GM18868 (cell line): ENCODE data around the gene WWC2.

Source experiments
- ATAC-seq: cut with Tn5 transposase; IDR thresholded peaks from one replicate; pipeline ENCODE4 v1.9.1; 2021; ENCODE audit warnings: mild to moderate bottlenecking, moderate library complexity; ENCODE audit not compliant: unreplicated experiment

The WWC2 gene

DNA sequence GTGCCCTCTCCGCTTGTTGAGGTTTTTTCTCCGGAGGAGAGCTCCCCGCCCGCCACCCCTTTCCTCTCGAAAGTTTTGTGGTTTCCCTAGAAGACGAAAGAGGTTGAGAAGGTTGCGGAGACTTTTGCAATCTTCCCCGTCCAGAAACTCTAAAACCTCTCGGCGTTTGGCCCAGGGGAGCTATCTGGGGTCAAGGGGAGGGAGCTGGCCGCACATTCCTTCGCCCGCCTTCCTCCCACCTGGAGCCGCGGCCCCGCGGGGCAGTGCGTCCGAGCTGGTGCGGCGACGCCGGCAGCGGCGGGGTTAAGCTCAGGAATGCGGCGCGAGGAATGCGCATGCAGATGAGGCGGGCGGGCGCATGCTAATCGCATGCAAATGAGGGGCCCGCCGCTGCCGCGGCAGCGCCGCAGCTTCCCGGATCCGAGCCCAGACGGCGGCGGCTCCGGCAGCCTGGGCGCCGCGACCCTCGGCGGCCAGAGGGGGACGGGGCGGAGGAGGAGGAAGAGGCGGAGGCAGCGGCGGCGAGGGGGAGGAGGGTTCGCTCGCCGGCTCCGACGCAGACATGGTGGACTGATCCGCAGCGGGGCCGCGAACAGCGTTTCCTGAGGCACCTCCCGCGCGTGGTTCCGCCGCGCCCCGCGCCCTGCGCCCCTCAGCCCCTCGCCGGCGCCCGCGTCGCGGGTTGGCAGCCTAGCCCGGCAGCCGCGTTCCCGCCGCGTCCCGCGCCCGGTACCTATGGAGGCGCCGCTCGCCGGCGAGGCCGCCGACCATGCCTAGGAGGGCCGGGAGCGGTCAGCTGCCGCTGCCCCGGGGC is at the start of gene WWC2:
Gene WWC2 (plus strand): TSS at position 535 of the 814 bp plus-strand sequence. CDS start 235 bp downstream, at position 770.
- ATAC-seq, result peak; percentile 57

DNA sequence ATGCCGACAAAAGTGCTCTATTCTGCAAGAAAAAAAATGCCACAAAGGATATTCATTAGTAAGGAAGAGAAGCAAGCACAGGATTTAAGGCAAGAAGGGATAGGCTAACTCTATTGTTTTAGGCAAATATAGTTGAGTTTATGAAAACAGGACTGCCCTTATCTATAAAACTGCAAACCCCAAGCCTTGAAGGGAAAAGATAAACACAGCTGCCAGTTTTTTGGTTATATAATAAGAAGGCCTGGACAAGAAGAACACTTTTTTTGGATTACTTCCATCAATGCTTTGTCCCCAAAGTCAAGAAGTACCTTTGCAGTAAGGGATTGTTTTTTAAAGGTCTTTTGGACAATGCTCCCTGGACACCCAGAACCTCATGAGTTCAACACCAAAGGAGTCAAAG is 45.4 kb upstream of the WWC2 start:
- ATAC-seq, result no peak

DNA sequence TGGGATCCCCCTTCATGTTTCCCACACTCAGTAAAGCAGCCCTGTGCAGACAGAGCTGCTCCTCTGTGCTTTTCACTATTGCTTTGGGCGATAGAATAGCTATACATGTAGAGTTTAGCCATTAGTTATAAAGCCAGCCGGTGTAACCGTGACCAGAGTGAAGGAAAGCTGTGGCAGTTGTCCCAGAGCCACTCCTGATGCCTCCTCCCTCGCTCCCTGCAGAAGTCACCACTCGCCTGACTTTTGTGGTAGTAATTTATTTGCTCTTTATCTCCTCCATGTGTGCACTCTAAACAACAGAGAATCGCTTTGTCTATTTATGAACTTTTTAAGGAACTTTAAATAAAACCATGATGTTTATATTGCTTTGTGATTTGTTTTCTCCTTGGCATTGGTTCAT is 41.8 kb upstream of the WWC2 start:
- no peak for ATAC-seq

- ATAC-seq, result no peak
These were observed 39.3 kb upstream of the WWC2 start for GRCh38 chr4:183059797-183060196.

DNA sequence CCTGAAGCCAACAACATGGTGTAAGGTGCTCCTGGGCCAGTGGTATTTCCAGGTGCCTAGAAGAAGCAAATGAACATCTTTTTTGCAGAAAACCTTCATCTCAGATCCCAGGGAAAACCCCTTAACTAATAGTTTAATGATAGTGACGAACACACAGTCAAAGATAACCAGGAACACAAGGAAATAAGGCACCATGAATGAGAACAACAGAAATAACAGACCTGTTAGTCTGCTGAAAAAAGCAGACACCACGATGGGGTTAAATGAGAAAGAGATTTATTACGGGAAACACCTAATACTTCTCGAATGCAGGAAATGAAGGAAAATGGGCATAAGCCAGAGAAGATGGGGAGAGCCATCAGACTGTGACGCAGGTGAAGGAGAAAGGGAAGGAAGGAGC is 30.6 kb upstream of the WWC2 start:
- ATAC-seq, result no peak

GRCh38 chr4:183071222-183071621 is 27.8 kb upstream of the WWC2 start:
- no peak for ATAC-seq

- no peak for ATAC-seq
These were observed 26.9 kb upstream of the WWC2 start for GRCh38 chr4:183072176-183072575.

GRCh38 chr4:183073838-183074145 is 25.3 kb upstream of the WWC2 start:
- ATAC-seq, result no peak

DNA sequence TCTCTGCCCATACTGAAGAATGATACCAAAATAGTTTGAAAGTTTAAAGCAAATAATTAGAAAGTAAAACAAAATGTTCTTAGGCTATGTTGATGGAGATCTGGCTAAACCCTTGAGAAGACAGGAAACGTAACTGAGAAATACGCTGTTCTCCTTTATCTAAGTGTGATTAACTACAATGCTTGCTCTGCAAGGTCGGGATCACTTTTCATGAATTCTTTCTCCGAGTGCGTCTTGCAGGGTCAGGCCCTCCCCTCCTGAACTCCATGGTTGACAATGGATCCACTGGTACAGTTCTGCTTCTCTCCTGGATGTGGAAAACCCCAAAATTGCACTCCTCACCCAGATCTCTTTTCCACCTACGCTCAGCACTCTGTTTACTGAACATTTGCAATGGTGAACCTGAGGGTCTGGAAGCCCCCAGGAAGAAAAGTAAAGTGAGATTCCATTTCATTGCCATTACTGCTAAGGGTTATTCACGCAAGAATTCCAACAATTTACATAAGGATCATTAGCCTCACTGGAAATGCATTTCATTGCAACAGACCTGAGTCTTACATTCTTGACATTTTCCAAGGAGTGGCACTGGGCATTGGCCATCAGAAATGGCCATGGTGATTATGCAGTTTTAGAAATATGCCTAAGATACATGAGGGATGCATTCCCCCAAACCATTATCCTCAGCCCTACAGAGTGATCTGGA is 24.6 kb upstream of the WWC2 start:
- no peak for ATAC-seq

DNA sequence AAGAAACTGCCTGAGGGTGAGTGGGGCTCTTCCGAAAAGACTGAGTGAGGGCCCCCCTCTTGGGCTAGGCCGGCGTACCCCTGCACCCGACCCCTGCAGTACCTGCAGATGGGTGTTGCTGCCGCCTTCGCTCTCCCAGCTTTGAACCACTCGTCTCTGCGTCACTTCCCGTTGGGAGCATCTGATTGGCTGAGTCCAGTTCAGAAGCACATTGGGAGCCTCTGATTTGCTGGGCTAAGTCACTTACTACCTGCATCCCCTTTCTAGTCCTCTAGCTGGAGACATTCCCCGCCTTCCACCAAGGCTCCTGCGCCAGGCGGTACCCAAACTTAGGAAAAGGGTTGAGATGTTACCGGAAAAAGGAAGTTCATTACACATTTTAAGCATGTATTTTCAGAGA is 20.4 kb upstream of the WWC2 start:
- no peak for ATAC-seq

DNA sequence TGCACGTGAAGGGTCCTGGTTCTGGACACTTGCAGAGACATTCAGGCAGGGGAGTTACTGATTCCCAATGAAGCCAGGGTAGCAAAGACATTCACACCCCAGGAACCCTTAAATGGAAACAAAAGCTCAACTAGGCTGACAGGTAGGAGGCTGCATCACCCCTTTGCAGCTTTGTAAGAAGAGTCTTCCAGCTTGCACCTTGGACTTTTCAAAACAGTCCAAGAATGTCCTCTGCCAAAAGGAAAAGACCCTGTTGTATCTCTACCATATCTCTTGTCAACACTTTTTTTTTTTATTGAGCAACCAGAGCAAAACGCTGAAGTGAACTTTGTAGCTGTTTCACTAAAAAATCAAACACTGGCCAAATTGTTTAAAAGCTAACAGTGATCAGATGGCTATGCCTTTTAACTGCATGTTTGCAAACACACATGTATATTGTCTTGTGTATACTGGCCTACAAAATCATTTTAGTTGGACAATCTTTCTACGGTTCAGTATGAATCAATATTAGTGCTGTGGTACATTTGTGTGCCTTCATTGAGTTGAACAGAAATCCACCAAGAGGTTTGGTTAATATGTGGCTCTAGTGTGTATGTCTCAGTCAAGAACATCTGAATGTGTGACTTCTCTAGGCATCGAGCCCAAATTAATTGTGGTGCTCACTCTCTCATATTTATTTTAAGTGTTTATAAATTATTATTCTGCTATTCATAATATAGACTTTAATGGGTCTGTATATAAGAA is 18.5 kb upstream of the WWC2 start:
- no peak for ATAC-seq

GRCh38 chr4:183081116-183081469 is 18.0 kb upstream of the WWC2 start:
- no peak for ATAC-seq

DNA sequence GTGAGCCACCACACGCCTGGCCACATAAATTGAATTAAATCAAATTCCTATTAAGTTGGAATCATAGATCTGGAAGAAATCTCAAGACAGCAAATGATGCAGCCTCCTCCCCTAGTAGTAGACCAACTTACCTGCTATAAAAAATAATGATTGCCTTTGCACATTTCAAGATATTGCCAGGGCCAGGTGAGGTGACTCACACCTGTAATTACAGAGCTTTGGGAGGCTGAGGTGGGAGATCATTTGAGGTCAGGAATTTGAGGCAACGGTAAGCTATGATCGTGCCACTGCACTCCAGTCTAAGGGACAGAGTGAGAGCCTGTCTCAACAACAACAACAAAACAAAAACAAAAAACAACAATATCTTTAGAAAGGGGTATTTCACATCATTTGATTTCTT is 17.0 kb upstream of the WWC2 start:
- ATAC-seq, result no peak

DNA sequence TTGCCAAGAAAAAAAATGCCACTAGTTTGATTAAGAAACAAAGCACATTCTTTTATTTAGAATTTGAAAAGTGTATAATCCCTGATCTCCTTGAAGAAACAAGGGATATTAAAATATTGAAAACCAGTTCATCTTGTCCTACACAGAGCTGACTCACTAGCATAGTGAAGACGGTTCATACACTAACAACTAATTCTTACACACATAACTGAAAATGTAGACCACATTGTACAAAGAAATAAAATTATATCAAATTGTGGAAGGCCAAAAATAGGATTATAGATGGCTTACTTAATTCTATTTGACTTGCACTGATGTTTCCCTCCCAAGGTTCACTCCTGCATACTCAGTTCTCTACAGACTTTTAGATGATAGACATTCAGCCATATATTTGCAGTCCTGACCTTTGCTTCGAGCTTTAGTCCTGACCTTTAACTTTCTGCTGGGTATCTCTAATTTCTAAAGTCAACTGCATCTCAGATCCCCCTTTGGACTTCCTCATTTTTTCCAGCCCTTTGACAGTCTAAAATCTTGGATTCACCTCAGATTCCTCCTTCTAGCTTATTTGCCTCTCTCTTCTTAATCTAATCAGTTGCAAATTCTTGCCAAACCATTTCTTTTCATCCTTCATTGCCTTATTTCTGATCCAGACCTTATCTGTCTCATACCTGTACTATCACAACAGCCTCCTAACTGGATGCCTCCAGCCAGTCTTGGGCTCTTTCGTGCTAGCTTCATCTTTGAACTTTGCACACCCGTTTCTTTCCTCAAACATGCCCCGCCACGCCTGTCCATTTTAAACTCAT is 4.5 kb upstream of the WWC2 start:
- ATAC-seq, result no peak

DNA sequence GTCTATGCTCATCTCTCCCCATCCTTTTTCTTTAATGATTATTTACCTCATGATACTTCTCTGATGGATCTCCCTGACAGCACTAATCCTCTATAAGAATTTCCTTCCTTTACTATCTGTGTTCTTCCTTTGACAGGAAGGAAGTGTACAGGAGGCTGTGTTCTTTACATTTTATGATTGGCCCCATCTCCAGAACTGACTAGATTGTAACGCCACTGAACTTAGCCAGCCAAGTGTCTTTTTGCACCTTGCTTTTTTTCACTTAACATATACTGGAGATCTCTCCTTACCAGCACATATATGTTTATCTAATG is 3.9 kb upstream of the WWC2 start:
- no peak for ATAC-seq

- ATAC-seq, result no peak
These were observed 2.6 kb upstream of the WWC2 start for GRCh38 chr4:183096276-183096965.

DNA sequence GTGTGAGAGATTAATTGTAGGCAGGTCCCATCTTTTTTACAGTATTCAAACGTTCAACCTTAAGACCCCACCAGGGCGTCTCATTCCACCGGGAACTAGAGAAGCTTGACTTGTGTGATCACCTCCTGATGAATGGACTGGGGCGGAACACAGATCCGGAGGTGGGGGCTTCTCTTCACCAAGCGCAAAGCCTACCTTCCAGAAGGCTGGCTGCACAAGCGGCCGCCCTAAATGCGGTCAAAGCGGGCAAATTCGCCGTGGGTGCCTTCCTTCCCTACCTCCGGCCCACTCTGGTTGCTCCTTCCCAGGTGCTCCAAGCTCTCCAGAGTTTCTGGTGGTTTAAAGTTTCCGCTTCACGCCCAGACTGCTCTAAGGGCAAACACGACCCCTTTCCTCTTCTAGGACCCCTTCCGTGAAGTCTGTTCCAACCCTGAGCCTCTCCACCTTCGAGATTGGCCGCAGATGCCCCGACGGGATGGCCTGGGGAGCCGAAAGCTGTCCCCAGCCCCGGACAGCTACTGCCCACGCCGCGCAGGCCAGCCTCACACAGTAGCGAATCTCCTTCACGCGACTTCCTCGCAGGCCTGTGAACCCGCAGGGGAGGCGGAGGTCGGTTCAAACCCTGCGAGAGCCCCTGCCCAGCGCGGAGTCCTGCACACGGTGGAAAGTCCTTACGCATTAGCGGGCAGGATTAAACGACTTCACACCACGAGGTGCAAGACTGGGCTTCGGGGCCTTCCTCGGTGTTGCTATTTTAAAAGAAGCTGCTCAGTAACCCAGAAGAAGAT is 1.6 kb upstream of the WWC2 start:
- ATAC-seq, result no peak

DNA sequence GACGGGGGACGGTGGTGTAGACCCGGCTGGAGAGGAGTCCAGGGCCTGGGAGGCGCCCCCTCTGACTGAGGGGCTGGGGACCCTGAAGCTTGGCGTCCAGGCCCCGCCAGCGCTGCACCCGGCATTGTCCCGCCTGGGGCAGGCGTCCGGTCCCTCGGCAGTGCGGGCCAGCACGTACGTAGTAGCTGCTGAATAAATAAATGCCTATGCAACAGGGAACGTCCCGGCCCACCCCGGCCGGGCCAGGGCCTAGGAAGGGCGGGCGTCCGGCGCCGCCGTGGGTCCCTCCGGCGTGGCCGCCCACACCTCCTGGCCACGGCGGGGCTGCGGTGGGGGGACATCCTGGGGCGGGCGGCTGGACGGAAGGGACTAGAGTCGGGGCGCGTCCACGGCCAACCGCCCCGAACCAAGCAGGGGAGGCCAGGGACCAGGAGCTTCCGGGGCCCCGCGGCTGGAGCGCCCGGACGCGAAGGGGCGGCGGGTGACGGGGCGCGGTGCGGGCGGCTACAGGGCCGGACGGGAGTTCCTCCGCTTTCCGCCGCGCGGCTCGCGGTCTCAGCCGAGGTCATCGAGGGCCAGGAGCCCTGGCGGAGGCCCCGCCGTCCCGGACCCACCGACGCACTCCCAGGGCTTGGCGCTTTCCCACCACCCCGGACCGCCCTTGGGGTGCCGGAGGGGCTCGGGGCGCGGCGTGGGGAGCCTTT is 886 bp upstream of the WWC2 start:
- ATAC-seq, result peak; percentile 28

- no peak for ATAC-seq
These were observed 660 bp downstream of the WWC2 start for GRCh38 chr4:183099537-183100297.
